Stimulated activated naive CD4-positive, alpha-beta T cell (primary cell): ENCODE data around the gene CYSRT1.

Experiments used
- DNase-seq, 6 experiments: peaks; one replicate each; lab custom pipeline; 2025; lab: John Stamatoyannopoulos, UW

The CYSRT1 gene

DNA sequence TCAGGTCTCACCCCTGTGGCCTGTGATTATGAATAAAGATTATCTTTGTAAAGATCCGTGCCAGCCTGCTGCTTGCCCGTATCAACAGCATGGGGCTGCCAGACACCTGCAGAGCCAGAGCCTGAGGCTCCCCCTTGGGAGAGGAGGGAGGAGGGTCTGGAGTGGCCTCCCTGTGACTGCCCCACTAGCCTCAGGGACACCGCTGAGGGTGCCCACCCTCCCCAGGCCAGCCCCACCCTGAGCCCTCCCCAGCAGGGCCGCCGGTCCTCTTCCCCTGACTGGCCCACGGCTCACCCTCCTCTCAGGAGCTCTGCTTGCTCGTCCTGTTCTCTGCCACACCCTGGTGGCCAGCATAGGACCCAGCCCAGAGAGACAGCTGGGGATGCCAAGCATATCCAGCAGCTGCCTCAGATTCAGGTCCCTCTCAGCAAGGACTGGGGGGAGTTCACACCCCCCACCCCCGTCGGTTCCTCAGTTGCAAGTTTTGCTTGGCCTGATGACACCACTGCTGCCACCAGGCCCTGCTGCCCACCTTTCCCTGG, 34.6 kb upstream of the CYSRT1 start:
- no peak for DNase-seq

DNA sequence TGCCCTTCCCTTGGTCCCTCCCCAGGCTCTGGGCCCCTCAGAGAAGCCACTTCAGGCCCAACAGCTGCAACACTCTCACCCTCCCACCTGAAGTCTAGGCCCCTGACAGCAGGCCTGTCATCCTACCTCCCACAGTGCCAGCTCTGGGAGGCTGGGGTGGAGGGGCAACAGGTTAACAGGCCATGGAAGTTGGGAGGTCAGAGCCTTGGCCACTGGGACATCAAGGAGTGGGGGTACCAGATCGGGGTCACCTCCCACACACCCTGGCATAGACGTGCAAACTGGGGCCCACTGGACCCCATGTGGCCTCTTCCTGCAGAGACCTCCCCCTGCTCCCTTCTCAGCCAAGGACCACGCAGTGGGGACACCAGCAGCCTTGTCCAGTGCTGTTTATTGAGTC, 33.7 kb upstream of the CYSRT1 start:
- DNase-seq, result no peak

DNA sequence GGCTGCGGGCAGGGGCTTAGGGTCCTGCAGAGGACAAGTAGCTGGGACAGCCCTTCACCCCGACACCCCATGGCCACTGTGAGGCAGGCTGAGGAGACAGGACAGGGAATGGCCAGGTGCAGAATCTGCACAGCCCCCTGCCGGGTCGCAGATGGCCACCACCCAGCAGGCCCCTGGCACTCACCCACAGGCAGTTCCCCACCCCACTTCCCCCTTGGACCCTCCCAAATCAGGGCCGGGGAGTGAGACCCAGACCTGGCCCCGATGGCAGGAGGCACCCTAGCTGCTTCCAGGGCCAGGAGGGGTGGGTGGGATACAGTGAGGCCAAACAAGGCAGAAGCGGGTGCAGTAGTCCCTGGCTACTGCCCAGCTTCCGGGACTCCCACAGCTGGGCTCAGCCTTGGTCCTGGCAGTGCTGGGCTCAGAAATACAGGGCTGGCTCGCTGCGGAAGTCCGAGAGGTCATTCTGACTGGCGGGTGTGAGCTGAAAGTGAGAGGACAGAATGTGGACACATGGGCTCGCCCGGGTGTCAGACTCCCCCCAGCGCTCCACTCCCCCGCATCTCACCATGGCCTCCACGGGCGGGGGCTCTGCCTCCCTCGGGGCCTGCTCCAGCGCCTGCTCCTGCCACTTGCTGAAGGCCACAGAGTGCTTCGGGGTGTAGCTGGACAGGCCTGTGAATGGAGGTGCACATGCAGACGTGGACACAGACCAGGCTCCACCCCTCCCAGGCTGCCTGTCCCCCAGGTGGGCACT, 33.1 kb upstream of the CYSRT1 start:
- no peak for DNase-seq

DNA sequence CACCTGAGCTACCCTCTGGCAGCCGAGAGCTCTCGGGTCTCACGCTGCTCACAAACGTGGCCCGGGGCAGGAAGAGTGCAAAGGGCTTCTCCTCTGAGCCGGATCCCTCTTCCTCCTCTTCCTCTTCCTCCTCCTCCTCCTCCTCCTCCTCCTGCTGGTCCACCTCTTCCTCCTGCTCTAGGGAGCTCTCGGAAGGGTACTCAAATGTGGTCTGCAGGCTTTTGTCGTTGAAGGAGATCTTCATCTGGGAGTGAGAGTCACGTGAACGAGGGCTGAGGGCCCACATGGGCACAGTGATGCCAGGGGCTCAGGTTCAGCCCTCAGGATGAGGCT, 32.6 kb upstream of the CYSRT1 start:
- DNase-seq, result no peak

DNA sequence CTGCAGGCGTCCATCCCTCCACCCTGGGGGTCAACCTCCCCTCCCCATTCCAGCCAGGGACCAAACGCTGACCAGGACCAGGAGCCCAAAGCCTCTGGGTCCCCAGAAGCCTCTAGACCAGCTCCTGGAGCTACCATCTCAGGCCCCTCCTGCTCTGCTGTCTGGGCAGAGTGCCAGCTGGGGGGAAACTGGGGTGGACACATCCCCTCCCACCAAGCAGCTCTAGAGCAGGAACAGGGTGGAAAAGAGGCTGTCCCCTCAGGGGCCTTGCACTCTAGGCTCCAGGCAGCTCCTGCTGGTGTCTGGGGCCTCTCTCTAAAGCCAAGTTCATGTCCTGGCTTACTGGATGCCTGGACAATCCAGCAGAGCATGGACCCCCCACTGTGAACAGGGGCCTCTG, 32.1 kb upstream of the CYSRT1 start:
- DNase-seq, result no peak

DNA sequence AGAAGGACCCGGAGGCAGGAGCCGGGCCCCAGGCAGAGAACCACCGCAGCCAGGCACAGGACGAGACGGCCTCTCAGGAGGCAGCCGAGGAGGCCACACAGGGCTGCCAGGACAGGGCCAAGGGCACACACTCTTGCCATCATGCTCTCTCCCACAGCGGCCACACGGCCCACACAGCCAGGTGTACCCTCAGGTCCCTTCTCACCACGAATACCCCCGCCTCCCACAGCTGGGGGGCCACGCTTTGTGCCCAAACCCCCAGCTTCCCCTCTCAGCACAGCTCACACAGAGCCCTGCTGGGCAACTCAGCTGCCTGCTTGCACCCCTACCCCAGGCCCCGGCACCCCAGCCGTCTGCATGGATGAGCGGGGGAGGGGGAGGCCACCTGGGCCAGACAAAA, 31.2 kb upstream of the CYSRT1 start:
- DNase-seq, result no peak

DNA sequence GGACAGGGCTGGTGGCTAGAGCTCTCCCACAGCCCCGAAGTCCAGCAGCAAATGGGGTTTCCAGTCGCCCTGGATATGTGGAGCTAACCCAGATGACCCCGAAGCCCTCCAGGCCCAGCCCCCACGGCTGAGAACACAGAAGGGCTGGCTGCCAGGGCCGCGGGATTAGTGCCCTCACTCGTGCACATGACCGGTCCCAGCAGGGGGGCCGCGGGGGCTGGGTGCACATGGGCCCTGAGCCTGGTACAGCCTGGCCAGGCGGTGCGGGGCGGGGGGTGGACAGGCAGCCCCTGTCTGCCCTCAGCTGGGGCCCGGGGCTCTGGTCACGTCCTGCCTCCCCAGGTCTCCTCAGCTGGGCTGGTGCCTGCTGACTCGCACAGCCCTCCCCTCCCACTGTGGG, 30.6 kb upstream of the CYSRT1 start:
- no peak for DNase-seq

DNA sequence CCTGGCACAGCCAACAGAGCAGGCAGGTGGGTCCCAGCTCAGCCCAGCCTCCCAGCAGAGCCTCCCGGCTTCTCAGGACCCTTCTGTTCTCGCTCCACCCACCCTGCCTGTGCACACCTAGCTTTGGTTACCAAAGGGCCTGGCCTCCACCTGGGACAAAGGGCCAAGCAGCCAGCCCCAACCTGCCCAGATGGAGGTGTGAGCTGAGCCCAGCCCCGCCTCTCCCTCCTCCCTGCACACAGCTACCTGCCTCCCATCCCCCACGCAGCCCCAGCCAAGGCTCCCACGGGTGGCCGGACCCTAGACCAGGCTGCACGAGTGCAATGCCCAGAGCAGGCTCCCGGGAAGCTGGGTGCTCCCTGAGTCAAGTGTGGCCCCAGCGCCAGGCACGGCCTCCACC, 30.1 kb upstream of the CYSRT1 start:
- DNase-seq, result no peak

DNA sequence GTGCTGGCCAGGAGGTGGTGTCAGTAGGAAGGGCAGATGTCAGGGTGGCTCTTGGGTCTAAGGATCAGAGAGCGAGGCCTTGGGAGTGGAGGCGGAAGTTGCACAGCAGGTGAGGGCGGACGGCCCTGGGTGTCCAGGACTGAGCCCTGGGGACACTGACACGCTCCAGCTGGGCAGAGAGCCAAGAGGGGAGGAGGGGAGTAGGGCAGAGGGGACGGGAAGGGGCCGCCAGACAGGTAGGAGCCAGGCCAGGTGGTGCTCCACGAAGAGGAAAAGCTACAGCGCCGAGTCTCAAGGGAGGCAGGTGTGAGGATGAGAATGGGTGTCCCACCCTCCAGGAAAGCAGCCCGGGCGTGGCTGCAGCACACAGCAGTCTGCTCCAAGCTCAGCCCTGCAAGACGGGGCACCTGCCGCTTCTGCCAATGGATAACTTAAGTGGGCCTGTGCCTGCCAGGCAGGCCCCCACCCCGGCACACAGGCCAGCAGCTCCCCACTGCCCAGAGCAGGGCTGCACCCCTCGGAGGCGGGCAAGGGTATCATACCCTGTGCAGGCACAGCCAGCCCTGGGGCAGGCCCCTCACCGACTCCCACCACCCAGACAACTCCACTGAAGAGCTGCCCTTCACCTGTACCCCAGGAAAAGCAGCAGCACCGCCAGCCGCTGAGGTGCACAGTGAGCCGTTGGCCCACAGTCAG, 29.3 kb upstream of the CYSRT1 start:
- no peak for DNase-seq

DNA sequence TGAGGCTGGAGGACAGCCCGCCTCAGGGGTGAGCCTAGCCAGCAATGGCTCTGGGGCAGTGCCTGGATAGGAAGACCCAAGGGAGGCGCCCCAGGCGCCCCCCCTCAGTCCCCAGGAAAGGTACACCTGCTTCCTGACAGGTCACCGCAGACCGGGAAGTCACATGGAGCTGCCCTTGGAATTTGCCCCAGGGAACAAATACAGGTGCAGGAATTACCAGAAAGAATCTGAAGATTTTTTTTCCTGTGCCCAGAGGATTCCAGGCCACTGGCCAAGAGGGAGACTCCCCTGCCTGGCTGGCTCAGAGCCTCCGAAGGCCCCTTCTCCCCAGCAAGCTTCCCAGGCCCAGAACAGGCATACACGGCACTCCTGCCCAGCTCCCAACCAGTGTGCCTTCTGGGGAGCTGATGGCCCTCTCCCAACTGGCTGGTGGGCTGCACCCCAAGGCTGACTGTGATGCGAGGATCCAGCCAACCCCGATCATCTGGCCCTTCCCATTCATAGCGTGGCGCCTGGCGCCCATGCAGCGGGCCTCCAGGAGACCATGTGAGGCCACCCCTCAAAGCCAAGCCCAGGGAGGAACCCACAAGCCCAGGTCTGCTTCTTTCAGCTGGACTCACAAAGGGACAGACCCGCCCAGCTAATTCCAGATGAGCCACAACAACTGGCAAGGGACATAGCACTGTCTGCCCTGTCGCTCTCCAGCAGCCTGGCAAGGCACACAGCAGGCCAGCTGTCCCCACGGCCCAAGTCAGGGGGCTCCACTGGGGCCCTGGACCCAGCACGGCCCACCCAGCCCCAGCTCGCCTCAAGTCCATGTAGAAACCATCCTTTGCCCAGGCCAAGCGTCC, 26.7 kb upstream of the CYSRT1 start:
- DNase-seq, result no peak

DNA sequence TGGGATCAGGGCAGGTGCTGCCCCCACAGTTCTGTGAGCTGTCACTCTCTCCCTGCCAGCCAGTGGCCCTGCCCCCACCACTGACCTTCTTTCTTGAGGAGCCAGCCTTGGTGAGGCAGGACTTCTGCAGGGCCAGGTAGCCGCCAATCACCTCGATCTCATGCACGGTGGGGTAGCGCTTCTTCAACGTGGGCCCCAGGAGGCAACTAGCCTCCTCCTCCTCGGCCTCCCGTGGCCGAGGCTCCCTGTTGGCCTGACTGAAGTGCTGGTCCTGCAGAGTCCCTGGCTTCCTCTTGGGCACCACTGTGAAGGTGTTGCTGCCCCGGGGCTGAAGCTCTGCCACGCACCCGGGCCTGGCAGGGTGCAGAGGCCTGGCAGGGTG, 26.1 kb upstream of the CYSRT1 start:
- DNase-seq, result no peak

DNA sequence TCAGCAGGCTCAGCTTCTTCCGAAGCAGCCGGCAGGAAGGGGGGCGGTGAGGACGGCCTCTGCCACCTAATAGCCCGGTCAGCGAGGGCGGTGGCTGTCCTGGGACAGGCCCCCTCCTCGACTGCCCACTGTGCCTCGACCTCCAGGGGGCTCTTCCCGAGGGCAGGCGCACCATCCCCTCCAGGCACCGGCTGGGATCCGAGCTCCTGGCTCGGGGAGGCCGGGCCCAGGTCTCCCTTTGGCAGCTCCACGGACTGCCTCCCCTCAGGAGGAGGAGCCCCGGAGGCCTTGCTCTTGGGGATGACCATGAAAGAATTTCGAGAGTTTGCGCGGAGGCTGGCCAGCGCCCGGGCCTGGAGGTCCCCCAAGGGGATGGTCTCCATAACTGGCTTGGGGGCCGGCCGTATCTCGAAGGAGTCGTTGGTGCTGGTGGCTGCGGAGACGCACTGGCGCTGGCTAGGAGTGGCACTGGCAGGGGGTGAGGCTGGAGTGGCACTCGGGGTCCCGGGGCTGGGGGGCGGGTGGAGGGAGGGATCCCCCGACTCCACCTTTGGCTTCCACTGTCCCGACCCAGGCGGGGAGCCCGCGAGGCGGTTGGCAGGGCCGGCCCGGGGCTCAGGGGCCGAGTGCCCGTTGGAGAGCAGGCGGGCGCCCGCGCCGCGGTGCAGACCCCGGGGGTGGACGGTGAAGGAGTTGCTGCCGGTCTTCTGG, 25.4 kb upstream of the CYSRT1 start:
- DNase-seq, result peak in 1 of 6 experiments; percentile 12

DNA sequence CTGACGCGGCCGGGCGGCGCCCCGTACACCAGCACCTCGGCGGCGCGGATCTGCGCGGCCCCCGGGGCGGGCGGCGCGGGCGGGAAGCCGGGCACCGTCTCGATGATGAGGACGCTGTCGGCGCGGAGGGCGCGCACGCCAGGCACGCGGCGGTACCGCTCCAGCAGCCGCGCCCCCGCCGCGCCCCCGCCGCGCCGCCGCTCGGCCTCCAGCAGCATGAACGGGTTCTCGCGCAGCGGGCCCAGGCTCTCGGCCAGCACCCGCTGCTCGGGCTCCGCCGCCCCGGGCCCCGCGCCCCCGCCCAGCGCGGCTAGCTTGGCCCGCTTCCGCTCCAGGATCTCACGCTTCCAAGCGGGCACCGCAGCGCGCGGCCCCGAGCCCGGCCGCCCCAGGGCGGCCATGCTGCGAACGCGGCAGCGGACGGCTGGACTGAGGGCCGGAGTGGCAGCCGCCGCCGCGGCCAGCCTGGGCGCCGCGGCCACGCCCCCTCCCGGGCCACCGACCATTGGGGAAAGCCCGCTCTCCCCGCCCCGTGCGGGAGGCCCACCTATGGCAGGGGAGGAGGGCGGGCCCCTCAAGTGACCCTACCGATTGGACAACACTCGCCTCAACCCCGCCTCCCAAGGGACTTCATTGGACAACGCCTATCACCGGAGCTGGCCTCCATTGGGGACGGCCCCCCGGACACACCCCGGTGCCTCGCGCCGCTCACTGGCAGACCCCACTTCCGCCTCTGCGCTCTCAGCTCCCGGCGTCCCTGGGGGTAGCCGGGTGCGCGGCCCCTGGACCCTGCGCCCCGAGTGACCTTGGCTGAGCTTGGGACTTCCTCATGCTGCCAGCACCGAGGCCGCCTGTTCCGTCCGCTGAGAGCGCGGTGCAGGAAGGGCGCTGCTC, 24.4 kb upstream of the CYSRT1 start, which contains the start of gene TPRN:
TPRN (minus strand) TSS at position 431 of the 894 bp plus-strand sequence; CDS start at position 401, 30 bp downstream.
- DNase-seq, result peak; percentile 94 to 98 (median 96)

DNA sequence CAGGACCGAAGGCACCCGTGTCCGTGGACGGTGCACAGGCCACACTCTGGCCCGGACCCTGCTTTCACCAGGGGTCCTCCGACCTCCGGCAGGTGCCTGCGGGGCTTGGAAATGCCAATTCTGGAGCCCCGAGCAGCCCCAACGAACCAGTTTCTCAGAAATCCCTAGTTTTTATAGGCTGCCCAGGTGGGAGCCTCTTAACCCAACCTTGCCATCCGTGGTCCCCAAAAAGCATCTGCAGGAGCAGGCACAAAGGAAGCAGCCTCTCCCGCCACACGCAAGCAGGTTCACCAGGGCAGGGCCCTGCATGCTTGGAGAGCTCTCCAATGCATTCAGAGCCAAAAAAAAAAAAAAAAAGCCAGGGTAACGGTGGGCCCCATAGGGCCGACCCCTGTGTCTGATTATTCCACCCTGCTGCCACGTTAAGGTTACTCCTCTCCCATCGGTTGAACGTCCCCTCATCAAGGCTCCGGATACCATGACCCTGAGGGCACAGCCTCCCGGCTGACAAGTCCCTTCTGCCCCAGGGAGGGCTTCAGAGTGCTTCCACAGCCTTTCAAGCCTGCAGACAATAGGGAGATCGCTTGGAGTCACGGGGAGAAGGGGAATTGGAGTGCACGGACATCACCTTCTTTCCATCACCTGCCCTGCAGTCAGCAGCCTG, 23.6 kb upstream of the CYSRT1 start:
- DNase-seq, result no peak

DNA sequence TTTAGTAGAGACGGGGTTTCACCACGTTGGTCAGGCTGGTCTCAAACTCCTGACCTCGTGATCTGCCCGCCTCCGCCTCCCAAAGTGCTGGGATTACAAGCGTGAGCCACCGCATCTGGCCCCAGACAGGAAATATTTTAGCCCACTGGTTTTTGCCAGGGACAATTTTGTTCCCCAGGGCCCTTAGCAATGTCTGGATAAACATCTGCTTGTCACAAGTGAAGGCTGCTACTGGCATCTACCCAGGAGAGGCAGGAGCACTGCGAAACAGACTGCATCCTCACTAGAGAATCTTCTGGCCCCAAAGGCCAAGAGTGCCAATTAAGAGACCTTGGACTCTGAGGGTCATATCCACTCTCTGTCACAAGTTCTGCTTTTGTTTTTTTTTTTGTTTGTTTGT, 22.0 kb upstream of the CYSRT1 start:
- DNase-seq, result no peak

DNA sequence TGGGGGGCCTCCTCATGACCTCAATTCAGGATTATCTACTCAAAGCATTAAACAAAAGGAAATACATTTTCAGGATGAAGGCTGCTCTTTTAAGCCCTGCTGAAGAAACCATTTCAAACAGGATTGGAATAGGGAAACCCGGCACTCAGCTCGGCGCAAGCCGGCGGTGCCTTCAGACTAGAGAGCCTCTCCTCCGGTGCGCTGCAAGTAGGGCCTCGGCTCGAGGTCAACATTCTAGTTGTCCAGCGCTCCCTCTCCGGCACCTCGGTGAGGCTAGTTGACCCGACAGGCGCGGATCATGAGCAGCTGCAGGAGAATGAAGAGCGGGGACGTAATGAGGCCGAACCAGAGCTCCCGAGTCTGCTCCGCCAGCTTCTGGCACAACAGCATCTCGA, 20.2 kb upstream of the CYSRT1 start:
- DNase-seq, result no peak

DNA sequence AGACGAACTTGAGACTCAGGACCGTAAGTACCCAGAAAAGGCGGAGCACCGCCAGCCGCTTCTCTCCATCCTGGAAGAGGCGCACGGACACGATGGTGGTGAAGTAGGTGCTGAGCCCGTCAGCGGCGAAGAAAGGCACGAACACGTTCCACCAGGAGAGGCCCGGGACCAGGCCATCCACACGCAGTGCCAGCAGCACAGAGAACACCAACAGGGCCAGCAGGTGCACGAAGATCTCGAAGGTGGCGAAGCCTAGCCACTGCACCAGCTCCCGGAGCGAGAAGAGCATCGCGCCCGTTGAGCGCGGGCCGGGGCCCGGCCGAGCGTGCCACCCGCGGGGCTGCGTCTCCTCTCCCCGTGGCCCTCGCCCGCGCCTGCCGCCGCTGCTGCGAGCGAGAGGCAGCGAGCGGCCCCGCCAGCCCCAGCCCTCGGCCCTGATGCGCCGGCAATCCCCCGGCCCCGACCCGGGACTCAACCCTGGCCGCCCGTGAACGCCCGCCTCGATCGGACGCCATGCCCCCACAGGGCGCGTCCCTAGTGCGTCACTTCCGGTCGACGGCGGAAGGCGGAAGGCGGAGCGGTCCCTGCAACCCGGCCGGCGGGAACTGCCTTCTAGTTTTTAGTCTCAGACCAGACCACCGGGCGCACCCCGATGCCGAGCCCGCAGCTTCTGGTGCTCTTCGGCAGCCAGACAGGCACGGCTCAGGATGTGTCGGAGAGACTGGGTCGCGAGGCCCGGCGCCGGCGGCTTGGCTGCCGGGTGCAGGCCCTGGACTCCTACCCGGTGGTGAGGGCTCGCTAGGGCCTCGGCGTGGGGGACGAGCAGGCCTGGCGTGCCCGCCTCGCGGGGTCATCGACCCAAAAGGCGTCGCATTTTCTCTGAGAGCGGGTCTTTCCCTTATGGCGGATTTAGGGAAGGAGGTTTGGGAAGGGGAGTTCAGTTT, 19.6 kb upstream of the CYSRT1 start, which contains the start of the genes NDOR1 and TMEM203:
NDOR1 (plus strand) TSS at position 575 of the 944 bp plus-strand sequence; CDS start at position 653, 78 bp downstream.
TMEM203 (minus strand) TSS at position 523 of the 944 bp plus-strand sequence; CDS start at position 289, 234 bp downstream.
- peak; percentile 77 to 93 (median 90) for DNase-seq

DNA sequence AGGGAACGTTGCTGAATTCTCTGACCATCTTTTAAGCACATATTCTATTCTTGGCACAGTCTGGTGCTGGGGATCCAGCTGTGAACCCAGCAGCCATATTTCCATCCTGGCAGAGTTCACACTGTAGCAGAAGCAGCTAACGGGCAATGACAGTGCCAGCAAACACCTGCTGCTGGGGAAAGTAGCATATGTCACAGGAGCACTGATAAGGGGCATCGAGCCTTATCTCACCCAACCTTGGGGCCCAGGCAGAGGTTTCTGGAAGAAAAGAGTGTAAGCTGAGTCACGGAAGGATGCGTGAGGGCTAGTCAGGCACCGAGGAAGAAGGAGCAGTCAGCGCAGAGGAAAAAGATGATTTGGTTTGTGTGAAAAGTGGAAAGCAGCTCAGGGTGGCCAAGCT, 18.4 kb upstream of the CYSRT1 start:
- no peak for DNase-seq

DNA sequence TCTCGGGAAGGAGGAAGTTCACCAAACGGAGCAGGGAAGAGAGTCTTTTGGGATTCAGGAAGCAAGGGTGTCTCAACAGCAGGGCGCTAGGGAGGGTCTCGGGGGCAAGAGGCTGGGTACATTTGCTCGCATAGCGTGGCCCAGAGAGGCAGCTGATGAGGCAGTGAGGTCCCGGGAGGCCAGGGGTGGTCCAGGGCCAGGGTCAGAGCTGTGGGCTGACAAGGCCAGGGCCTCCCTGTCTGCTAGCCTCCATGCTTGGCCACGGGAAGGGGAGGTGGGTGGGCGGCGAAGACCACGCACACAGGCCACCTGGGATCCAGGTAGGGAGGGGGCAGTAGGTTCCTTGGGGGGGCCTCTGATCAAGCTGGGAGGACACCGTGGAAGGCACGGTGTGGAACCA, 13.4 kb upstream of the CYSRT1 start:
- no peak for DNase-seq
